ENCODE measurements around the gene KREMEN1. TPM values are rescaled to one million over a fixed set of nuclear protein-coding genes. Genes with fewer than 3 reads are reported as not detected.

The KREMEN1 gene
- total and polyA plus RNA-seq, 9 of the 15 experiments (the other 6 are each of a cell fraction or from before 2014, with no cell fraction given): 0.69 to 11.5 (median 4.3) TPM

GRCh38 chr22:29190051-29190450, 117.2 kb downstream of the KREMEN1 start:
- H3K36me3 ChIP-seq (ENCODE audit: control insufficient read depth, insufficient read depth, low read length): no peaks in the 10 kb centered on the region
- H3K79me2 ChIP-seq (ENCODE audit: control insufficient read depth, insufficient read depth, low read length): no peaks in the 10 kb centered on the region
- 77% methylated on average over 8 of the region's 8 CpGs for WGBS (ENCODE audit: insufficient coverage, low coverage, missing lambda C conversion rate)
- no peaks in the 10 kb centered on the region for H3K9me1 ChIP-seq (ENCODE audit: control insufficient read depth, insufficient read depth, low read length)
- H3K9ac ChIP-seq (ENCODE audit: insufficient read depth in 1 of 2, low read depth in 2 of 2, low read length in 2 of 2): peak overlapping the region in 1 of 2 experiments; percentile 71; a peak in 2 of 4 replicates
- BruUV-seq (replicated peaks): no TSS peak
- H4K20me1 ChIP-seq (replicated peaks; ENCODE audit: control insufficient read depth, insufficient read depth, low read length): no peaks in the 10 kb centered on the region
- no peak overlapping the region for H2AFZ ChIP-seq (ENCODE audit: low read depth, low read length)
- in situ Hi-C loops (cut with MboI) (no loop called here), intact Hi-C loops (cut with micrococcal nuclease) (no loop called here)
- no peak for DNase-seq (ENCODE audit: extremely low read depth in 1 of 4, low spot score in 3 of 4)
- no peak overlapping the region for H3K4me2 ChIP-seq (ENCODE audit: insufficient read depth, low read length)
- CTCF ChIA-PET (ENCODE audit: low intra/inter-chr PET ratio): no interaction called here
- no peak overlapping the region for H3K4me3 ChIP-seq
- POLR2A ChIA-PET: interaction anchor here (0.5 to 1.1 kb wide), 3 partner anchors 15 to 623 kb away, joined by 3 read pairs; no protein-coding TSS in a partner anchor
- peaks cover 3 to 14% of the 10 kb centered on the region in 2 experiments for H3K4me1 ChIP-seq (replicated peaks in 1 of 2; ENCODE audit: control insufficient read depth in 2 of 2, insufficient read depth in 2 of 2, low read length in 2 of 2)
- no peaks in the 10 kb centered on the region for H3K27me3 ChIP-seq (ENCODE audit: control insufficient read depth in 2 of 2, insufficient read depth in 2 of 2, low read length in 2 of 2)
- H3K9me3 ChIP-seq (replicated peaks; ENCODE audit: control insufficient read depth, insufficient read depth, low read depth, low read length): peaks cover 2% of the 10 kb centered on the region
- no peak for ATAC-seq
- H3K27ac ChIP-seq (ENCODE audit: extremely low read depth, low read depth, low read length): no peak overlapping the region
- no peak for FAIRE-seq
- TF ChIP-seq HMG20B (CRISPR knock-in tag; IDR thresholded peaks at IDR 0.05) (no peak), NR0B1 (IDR thresholded peaks at IDR 0.05; ENCODE audit: partially characterized antibody) (no peak), ZBED1 (IDR thresholded peaks at IDR 0.05) (no peak), KAT8 (IDR thresholded peaks at IDR 0.05; ENCODE audit: low read depth) (no peak), RFX5 (IDR thresholded peaks at IDR 0.05; ENCODE audit: low read depth, low read length) (no peak), ZNF655 (CRISPR knock-in tag; IDR thresholded peaks at IDR 0.05) (no peak), ZBTB9 (CRISPR knock-in tag; IDR thresholded peaks at IDR 0.05) (no peak), ZNF282 (CRISPR knock-in tag; IDR thresholded peaks at IDR 0.05) (no peak), ELK3 (CRISPR knock-in tag; IDR thresholded peaks at IDR 0.05) (no peak), RFX7 (CRISPR knock-in tag; IDR thresholded peaks at IDR 0.05) (no peak), ZBTB12 (CRISPR knock-in tag; IDR thresholded peaks at IDR 0.05) (no peak), TFAP4 (CRISPR knock-in tag; IDR thresholded peaks at IDR 0.05; ENCODE audit: borderline replicate concordance) (no peak), DACH1 (IDR thresholded peaks at IDR 0.05; ENCODE audit: partially characterized antibody) (no peak)
